Mesenchymal stem cell (in vitro differentiated cells and primary cell): Measurements from ENCODE around the gene KCNIP4.
A peak's percentile ranks its signal among the peaks of the same experiment; 100 is the strongest.

Experiments used
- DNase-seq: peaks from one replicate; pipeline ENCODE4 v3.0.0-alpha.2; 2013
- H2AFZ ChIP-seq: one replicate; pipeline ENCODE4 v1.6.1; 2013; ENCODE audit warnings: low read depth, mild to moderate bottlenecking, control low read depth, inconsistent platforms, low read length, moderate library complexity
- H2AK5ac ChIP-seq: 2 replicates; pipeline ENCODE4 v1.6.1; 2013; ENCODE audit warnings: low read length, moderate library complexity, mild to moderate bottlenecking, inconsistent platforms; ENCODE audit not compliant: severe bottlenecking
- H2BK120ac ChIP-seq: one replicate; pipeline ENCODE4 v1.6.1; 2013; ENCODE audit warnings: low read depth, mild to moderate bottlenecking, inconsistent platforms, low read length, moderate library complexity
- H2BK12ac ChIP-seq, 2 experiments: one replicate each; pipeline ENCODE4 v1.6.1; 2013; ENCODE audit warnings: inconsistent platforms in 2 of 2, low read length in 2 of 2, mild to moderate bottlenecking in 2 of 2, moderate library complexity in 2 of 2, control low read depth in 1 of 2
- H2BK15ac ChIP-seq: one replicate; pipeline ENCODE4 v1.6.1; 2013; ENCODE audit warnings: mild to moderate bottlenecking, low read depth, inconsistent platforms; ENCODE audit not compliant: poor library complexity, severe bottlenecking
- H2BK5ac ChIP-seq: 2 replicates; pipeline ENCODE4 v1.6.1; 2013; ENCODE audit warnings: low read depth, mild to moderate bottlenecking, low read length, control low read depth, inconsistent platforms; ENCODE audit not compliant: poor library complexity, severe bottlenecking
- H3K14ac ChIP-seq, 2 experiments: one replicate each; pipeline ENCODE4 v1.6.1; 2013; ENCODE audit warnings: inconsistent platforms in 2 of 2, low read length in 2 of 2, control low read depth in 1 of 2, mild to moderate bottlenecking in 1 of 2, moderate library complexity in 1 of 2
- H3K18ac ChIP-seq, 2 experiments: one replicate each; pipeline ENCODE4 v1.6.1; 2013; ENCODE audit warnings: inconsistent platforms in 2 of 2, low read length in 2 of 2, control low read depth in 1 of 2, low read depth in 1 of 2, mild to moderate bottlenecking in 1 of 2
- H3K23ac ChIP-seq, 2 experiments: one replicate each; pipeline ENCODE4 v1.6.1; 2013; ENCODE audit warnings: inconsistent platforms in 2 of 2, low read length in 2 of 2, mild to moderate bottlenecking in 2 of 2, moderate library complexity in 2 of 2, control low read depth in 1 of 2
- H3K27ac ChIP-seq: 2 replicates; pipeline ENCODE4 v1.5.1; 2013; ENCODE audit warnings: mild to moderate bottlenecking, moderate library complexity, low read length, control low read depth, inconsistent platforms; ENCODE audit not compliant: poor library complexity, severe bottlenecking
- H3K27me3 ChIP-seq, 2 experiments: 2 replicates each; pipeline versions ENCODE4 v1.6.1 to v1.7.0; 2013; ENCODE audit warnings: low read length in 2 of 2, mild to moderate bottlenecking in 2 of 2, moderate library complexity in 2 of 2, control low read depth in 1 of 2, inconsistent platforms in 1 of 2; ENCODE audit not compliant: control insufficient read depth in 1 of 2, insufficient read depth in 1 of 2
- H3K36me3 ChIP-seq, 2 experiments: 2 replicates each; pipeline versions ENCODE4 v1.6.1 to v1.7.0; 2013; ENCODE audit warnings: low read length in 2 of 2, control low read depth in 1 of 2, inconsistent platforms in 1 of 2, low read depth in 1 of 2, mild to moderate bottlenecking in 1 of 2; ENCODE audit not compliant: insufficient read depth in 2 of 2, control insufficient read depth in 1 of 2
- H3K4ac ChIP-seq, 2 experiments: one replicate each; pipeline ENCODE4 v1.6.1; 2013; ENCODE audit warnings: inconsistent platforms in 2 of 2, low read length in 2 of 2, mild to moderate bottlenecking in 2 of 2, moderate library complexity in 2 of 2, control low read depth in 1 of 2, low read depth in 1 of 2
- H3K4me1 ChIP-seq: 2 replicates; pipeline ENCODE4 v1.6.1; 2013; ENCODE audit warnings: low read depth, low read length, control low read depth; ENCODE audit not compliant: control insufficient read depth, insufficient read depth
- H3K4me2 ChIP-seq: 2 replicates; pipeline ENCODE4 v1.6.1; 2013; ENCODE audit warnings: low read length, mild to moderate bottlenecking, inconsistent platforms; ENCODE audit not compliant: poor library complexity, severe bottlenecking
- H3K4me3 ChIP-seq, 2 experiments: 2 replicates each; pipeline versions ENCODE4 v1.5.1 to v1.7.0; 2013; ENCODE audit warnings: low read length in 2 of 2, mild to moderate bottlenecking in 2 of 2, control low read depth in 1 of 2, low read depth in 1 of 2; ENCODE audit not compliant: insufficient read depth in 1 of 2
- H3K79me1 ChIP-seq: replicated peaks from 2 replicates; pipeline ENCODE4 v1.6.1; 2013; ENCODE audit warnings: mild to moderate bottlenecking, control low read depth, low read length, inconsistent platforms; ENCODE audit not compliant: poor library complexity, severe bottlenecking
- H3K9ac ChIP-seq: 2 replicates; pipeline ENCODE4 v1.7.0; 2013; ENCODE audit warnings: mild to moderate bottlenecking, low read length, moderate library complexity
- H3K9me3 ChIP-seq: 2 replicates; pipeline ENCODE4 v1.7.0; 2013; ENCODE audit warnings: mild to moderate bottlenecking, low read length; ENCODE audit not compliant: control insufficient read depth
- H4K8ac ChIP-seq: one replicate; pipeline ENCODE4 v1.6.1; 2013; ENCODE audit warnings: inconsistent platforms, mild to moderate bottlenecking, low read length, moderate library complexity
- H4K91ac ChIP-seq: one replicate; pipeline ENCODE4 v1.6.1; 2013; ENCODE audit warnings: mild to moderate bottlenecking, low read length, inconsistent platforms
- WGBS: methylation state at CpG from one replicate; pipeline ENCODE4 v1.1.7; 2013; ENCODE audit warnings: mixed read lengths; 5-methylcytosine and 5-hydroxymethylcytosine counted together

KCNIP4 gene

DNA sequence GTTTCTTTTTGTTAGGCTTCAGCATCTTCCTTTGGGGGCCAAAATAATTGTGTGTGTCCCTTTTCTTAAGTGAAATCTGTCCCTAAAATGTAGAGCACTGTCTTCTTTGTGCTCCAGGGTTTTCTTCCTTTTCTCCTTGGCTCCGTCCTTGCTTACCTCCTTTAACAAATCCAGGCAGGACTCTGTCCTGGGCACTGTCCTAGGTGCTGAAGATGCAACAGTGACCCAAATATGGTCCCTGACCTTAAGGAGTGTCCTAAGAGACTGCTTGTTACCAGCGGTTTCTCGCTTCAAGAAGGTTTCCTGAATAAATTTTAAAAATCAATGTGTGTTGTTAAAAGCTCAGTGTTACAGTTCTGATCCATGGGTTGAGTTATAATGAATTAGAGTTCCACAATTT, 471.8 kb downstream of the KCNIP4 start:
- peaks cover 3 to 14% of the 10 kb centered on the region in 2 experiments for H3K27me3 ChIP-seq
- no peaks in the 10 kb centered on the region for H3K9me3 ChIP-seq
- no peak overlapping the region for H3K9ac ChIP-seq
- no peaks in the 10 kb centered on the region for H3K4me1 ChIP-seq
- no peak overlapping the region for H3K4me2 ChIP-seq
- no peak overlapping the region for H4K91ac ChIP-seq
- no peak overlapping the region for H3K14ac ChIP-seq
- H3K4me3 ChIP-seq: no peak overlapping the region
- H2BK12ac ChIP-seq: no peak overlapping the region
- H3K23ac ChIP-seq: no peak overlapping the region
- 46% methylated on average over 3 of the region's 3 CpGs for WGBS
- no peak overlapping the region for H3K18ac ChIP-seq
- H3K27ac ChIP-seq: no peak overlapping the region
- H2AK5ac ChIP-seq: no peak overlapping the region
- no peaks in the 10 kb centered on the region for H3K36me3 ChIP-seq
- H2BK5ac ChIP-seq: no peak overlapping the region
- no peak overlapping the region for H3K4ac ChIP-seq
- H2AFZ ChIP-seq: no peak overlapping the region
- H4K8ac ChIP-seq: no peak overlapping the region
- DNase-seq: peak; percentile 21
- H2BK120ac ChIP-seq: no peak overlapping the region
- H2BK15ac ChIP-seq: no peak overlapping the region
- H3K79me1 ChIP-seq: no peaks in the 10 kb centered on the region

- no peak overlapping the region for H2BK120ac ChIP-seq
- H2AFZ ChIP-seq: no peak overlapping the region
- H3K36me3 ChIP-seq: no peaks in the 10 kb centered on the region
- no peak overlapping the region for H3K23ac ChIP-seq
- no peak overlapping the region for H4K8ac ChIP-seq
- H4K91ac ChIP-seq: no peak overlapping the region
- H3K9ac ChIP-seq: no peak overlapping the region
- H2BK12ac ChIP-seq: no peak overlapping the region
- no peaks in the 10 kb centered on the region for H3K9me3 ChIP-seq
- H3K4me3 ChIP-seq: no peak overlapping the region
- no peak overlapping the region for H2AK5ac ChIP-seq
- H2BK15ac ChIP-seq: no peak overlapping the region
- peaks cover 3 to 11% of the 10 kb centered on the region in 2 experiments for H3K27me3 ChIP-seq
- no peak overlapping the region for H3K14ac ChIP-seq
- no peak overlapping the region for H3K27ac ChIP-seq
- H3K4ac ChIP-seq: no peak overlapping the region
- no peaks in the 10 kb centered on the region for H3K4me1 ChIP-seq
- WGBS: 88% methylated on average over 1 of the region's 3 CpGs
- H2BK5ac ChIP-seq: no peak overlapping the region
- H3K79me1 ChIP-seq: no peaks in the 10 kb centered on the region
- no peak for DNase-seq
- H3K18ac ChIP-seq: no peak overlapping the region
- H3K4me2 ChIP-seq: no peak overlapping the region
Observed at GRCh38 chr4:21474195-21474594, 474.4 kb downstream of the KCNIP4 start.

- Histone ChIP-seq H2AFZ (no peak overlapping the region), H3K9me3 (no peaks in the 10 kb centered on the region), H3K4me3 (no peak overlapping the region), H3K4me1 (no peaks in the 10 kb centered on the region), H3K4ac (no peak overlapping the region), H3K27me3 (peaks cover 6 to 24% of the 10 kb centered on the region in 2 experiments), H4K8ac (no peak overlapping the region), H2BK120ac (no peak overlapping the region), H3K79me1 (no peaks in the 10 kb centered on the region), H2BK15ac (no peak overlapping the region), H3K4me2 (no peak overlapping the region), H3K36me3 (no peaks in the 10 kb centered on the region), H3K18ac (no peak overlapping the region), H3K9ac (no peak overlapping the region), H2BK12ac (no peak overlapping the region), H3K27ac (peak overlapping the region; percentile 18), H2AK5ac (no peak overlapping the region), H2BK5ac (no peak overlapping the region), H3K23ac (no peak overlapping the region), H3K14ac (no peak overlapping the region), H4K91ac (no peak overlapping the region)
- DNase-seq: peak; percentile 73
- WGBS: 0% methylated on average over 1 of the region's 1 CpG
Observed at GRCh38 chr4:21470535-21470934, 478.0 kb downstream of the KCNIP4 start.

- Histone ChIP-seq H2BK120ac (no peak overlapping the region), H4K91ac (no peak overlapping the region)
Observed at GRCh38 chr4:21469438-21470300, 478.9 kb downstream of the KCNIP4 start.

More at GRCh38 chr4:21469438-21470300, 478.9 kb downstream of the KCNIP4 start:
- Histone ChIP-seq H2AK5ac (no peak overlapping the region), H2AFZ (no peak overlapping the region), H3K9ac (no peak overlapping the region), H3K4ac (no peak overlapping the region), H3K27ac (no peak overlapping the region), H2BK5ac (no peak overlapping the region), H3K4me3 (no peak overlapping the region), H3K79me1 (no peaks in the 10 kb centered on the region), H3K36me3 (no peaks in the 10 kb centered on the region), H3K9me3 (no peaks in the 10 kb centered on the region), H3K4me1 (no peaks in the 10 kb centered on the region), H2BK15ac (no peak overlapping the region), H3K27me3 (peaks cover 6 to 24% of the 10 kb centered on the region in 2 experiments), H4K8ac (no peak overlapping the region), H3K4me2 (no peak overlapping the region), H3K14ac (no peak overlapping the region), H3K18ac (no peak overlapping the region), H3K23ac (no peak overlapping the region), H2BK12ac (no peak overlapping the region)
- 53% methylated on average over 7 of the region's 9 CpGs for WGBS
- peak; percentile 42 for DNase-seq
